Measurements from ENCODE around the gene CREB3L2.

The CREB3L2 gene

GRCh38 chr7:137935884-137936508 lies 65.9 kb downstream of the CREB3L2 start:
- no peak overlapping the region for H3K27ac ChIP-seq
- no peak for TF ChIP-seq CTCF (IDR thresholded peaks at IDR 0.05)
- TF ChIP-seq ZFX (IDR thresholded peaks at IDR 0.05; ENCODE audit: borderline replicate concordance): no peak

GRCh38 chr7:137934941-137935883 lies 66.7 kb downstream of the CREB3L2 start:
- no peak overlapping the region for H3K27ac ChIP-seq
- TF ChIP-seq ZFX (IDR thresholded peaks at IDR 0.05; ENCODE audit: borderline replicate concordance) (no peak), CTCF (IDR thresholded peaks at IDR 0.05) (no peak)

- TF ChIP-seq CTCF (IDR thresholded peaks at IDR 0.05) (no peak), ZFX (IDR thresholded peaks at IDR 0.05; ENCODE audit: borderline replicate concordance) (no peak)
- H3K27ac ChIP-seq: no peak overlapping the region
Observed at GRCh38 chr7:137934176-137934826, 67.6 kb downstream of the CREB3L2 start.

GRCh38 chr7:137933270-137934017 lies 68.4 kb downstream of the CREB3L2 start:
- no peak for TF ChIP-seq ZFX (IDR thresholded peaks at IDR 0.05; ENCODE audit: borderline replicate concordance)
- TF ChIP-seq CTCF (IDR thresholded peaks at IDR 0.05): no peak
- H3K27ac ChIP-seq: no peak overlapping the region

GRCh38 chr7:137932881-137933269 lies 69.0 kb downstream of the CREB3L2 start:
- H3K27ac ChIP-seq: no peak overlapping the region
- TF ChIP-seq CTCF (IDR thresholded peaks at IDR 0.05): no peak
- no peak for TF ChIP-seq ZFX (IDR thresholded peaks at IDR 0.05; ENCODE audit: borderline replicate concordance)

GRCh38 chr7:137931823-137932222 lies 70.1 kb downstream of the CREB3L2 start:
- no peak for TF ChIP-seq CTCF (IDR thresholded peaks at IDR 0.05)
- TF ChIP-seq ZFX (IDR thresholded peaks at IDR 0.05; ENCODE audit: borderline replicate concordance): no peak

More at GRCh38 chr7:137931823-137932222, 70.1 kb downstream of the CREB3L2 start:
- H3K27ac ChIP-seq: peak overlapping the region; percentile 13; the same call in 1 of the 2 replicates
